Mesendoderm (in vitro differentiated cells): Measurements from ENCODE around the gene DLG2.

Source experiments
- DNase-seq: peaks from one replicate; pipeline ENCODE4 v3.0.0; 2013
- H2AK5ac ChIP-seq: 2 replicates; pipeline ENCODE4 v1.6.1; 2013; ENCODE audit warnings: low read length, inconsistent platforms
- H2BK120ac ChIP-seq: 2 replicates; pipeline ENCODE4 v1.6.1; 2013; ENCODE audit warnings: low read depth, mild to moderate bottlenecking, low read length, moderate library complexity, mixed read lengths
- H2BK15ac ChIP-seq: replicated peaks from 2 replicates; pipeline ENCODE4 v1.6.1; 2013; ENCODE audit warnings: low read depth, mild to moderate bottlenecking, moderate library complexity
- H2BK5ac ChIP-seq: 2 replicates; pipeline ENCODE4 v1.6.1; 2013; ENCODE audit warnings: low read length, inconsistent platforms
- H3K18ac ChIP-seq: 2 replicates; pipeline ENCODE4 v1.6.1; 2013; ENCODE audit warnings: mild to moderate bottlenecking, low read length, mixed read lengths
- H3K23ac ChIP-seq: one replicate; pipeline ENCODE4 v1.6.1; 2013; ENCODE audit warnings: low read length
- H3K27ac ChIP-seq: 2 replicates; pipeline ENCODE4 v1.5.1; 2013; ENCODE audit warnings: low read depth, mild to moderate bottlenecking, inconsistent platforms, low read length, moderate library complexity
- H3K27me3 ChIP-seq: 2 replicates; pipeline ENCODE4 v1.6.1; 2013; ENCODE audit warnings: low read length, control low read depth, mild to moderate bottlenecking, inconsistent platforms; ENCODE audit not compliant: insufficient read depth, poor library complexity
- H3K36me3 ChIP-seq: 2 replicates; pipeline ENCODE4 v1.6.1; 2013; ENCODE audit warnings: low read length, inconsistent platforms; ENCODE audit not compliant: control insufficient read depth, insufficient read depth
- H3K4ac ChIP-seq: one replicate; pipeline ENCODE4 v1.6.1; 2013; ENCODE audit warnings: low read depth, mild to moderate bottlenecking, low read length, moderate library complexity
- H3K4me1 ChIP-seq: 2 replicates; pipeline ENCODE4 v1.6.1; 2013; ENCODE audit warnings: low read depth, low read length, inconsistent platforms; ENCODE audit not compliant: control insufficient read depth
- H3K4me2 ChIP-seq: 2 replicates; pipeline ENCODE4 v1.6.1; 2013; ENCODE audit warnings: low read length
- H3K4me3 ChIP-seq: 2 replicates; pipeline ENCODE4 v1.5.1; 2013; ENCODE audit warnings: mild to moderate bottlenecking, low read length
- H3K56ac ChIP-seq: one replicate; pipeline ENCODE4 v1.6.1; 2013; ENCODE audit warnings: low read length
- H3K79me1 ChIP-seq: 2 replicates; pipeline ENCODE4 v1.6.1; 2013; ENCODE audit warnings: low read length, inconsistent platforms
- H3K79me2 ChIP-seq: 2 replicates; pipeline ENCODE4 v1.6.1; 2013; ENCODE audit warnings: mild to moderate bottlenecking, low read length; ENCODE audit not compliant: control insufficient read depth, insufficient read depth
- H3K9ac ChIP-seq: 2 replicates; pipeline ENCODE4 v1.6.1; 2013; ENCODE audit warnings: low read length, inconsistent platforms
- H4K5ac ChIP-seq: one replicate; pipeline ENCODE4 v1.6.1; 2013; ENCODE audit warnings: low read length
- H4K8ac ChIP-seq: one replicate; pipeline ENCODE4 v1.6.1; 2013; ENCODE audit warnings: low read depth, mild to moderate bottlenecking, control low read depth, low read length, moderate library complexity
- WGBS: extraction: QIAGEN DNeasy Blood & Tissue Kit; methylation state at CpG from one replicate; pipeline ENCODE4 v1.1.7; 2013; ENCODE audit warnings: low lambda C conversion rate, missing lambda C conversion rate; ENCODE audit not compliant: insufficient coverage; ENCODE audit errors: extremely low coverage; 5-methylcytosine and 5-hydroxymethylcytosine counted together

Gene DLG2

GRCh38 chr11:83571302-83571701 lies 2055.8 kb downstream of the DLG2 start:
- no peak overlapping the region for H2BK5ac ChIP-seq
- no peak overlapping the region for H3K4ac ChIP-seq
- no peak overlapping the region for H3K9ac ChIP-seq
- H3K4me2 ChIP-seq = no peak overlapping the region
- H3K23ac ChIP-seq = no peak overlapping the region
- no peak overlapping the region for H2BK15ac ChIP-seq
- no peaks in the 10 kb centered on the region for H3K79me2 ChIP-seq
- H3K36me3 ChIP-seq = no peaks in the 10 kb centered on the region
- H3K79me1 ChIP-seq = no peaks in the 10 kb centered on the region
- no peak overlapping the region for H4K5ac ChIP-seq
- no peaks in the 10 kb centered on the region for H3K27me3 ChIP-seq
- H3K4me1 ChIP-seq = peaks cover 2% of the 10 kb centered on the region
- H3K56ac ChIP-seq = no peak overlapping the region
- no peak for DNase-seq
- no peak overlapping the region for H2AK5ac ChIP-seq
- H3K18ac ChIP-seq = no peak overlapping the region
- no peak overlapping the region for H3K27ac ChIP-seq
- H4K8ac ChIP-seq = no peak overlapping the region
- no peak overlapping the region for H3K4me3 ChIP-seq
- no peak overlapping the region for H2BK120ac ChIP-seq
- WGBS = no CpG with 5 or more reads among the region's 7 CpGs

DNA sequence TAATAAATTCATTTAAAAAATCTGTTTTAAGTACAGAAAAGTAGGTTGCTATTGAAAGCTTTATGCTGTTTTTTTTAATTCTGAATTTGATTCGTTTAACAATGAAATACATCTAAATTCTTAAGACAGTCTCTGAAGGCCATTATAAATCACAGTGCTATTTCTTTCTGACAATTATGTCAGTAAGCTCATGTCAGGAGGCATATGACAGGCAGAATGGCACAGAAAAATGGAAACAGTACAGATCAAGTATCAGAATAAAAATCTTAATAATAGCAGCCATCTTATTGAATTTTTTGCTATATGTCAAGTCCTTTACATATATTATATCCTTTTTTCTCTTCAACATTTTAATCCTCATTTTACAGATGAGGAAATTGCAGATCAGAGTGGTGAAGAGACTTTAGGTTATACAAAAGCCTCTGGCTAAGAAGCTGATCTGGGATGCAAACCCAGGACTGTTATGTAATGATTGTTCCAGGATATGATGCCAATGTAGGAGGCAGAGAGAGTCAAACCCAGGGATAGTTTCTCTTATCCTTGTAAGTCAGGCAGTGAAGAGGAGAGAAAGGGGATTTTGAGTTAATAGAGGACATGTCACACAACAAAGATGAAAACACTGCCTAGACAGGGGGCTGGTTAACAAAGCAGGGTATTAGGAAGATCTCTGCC lies 2057.9 kb downstream of the DLG2 start:
- no peaks in the 10 kb centered on the region for H3K79me2 ChIP-seq
- H3K27ac ChIP-seq = no peak overlapping the region
- H2BK5ac ChIP-seq = no peak overlapping the region
- no peaks in the 10 kb centered on the region for H3K36me3 ChIP-seq
- H3K4me3 ChIP-seq = no peak overlapping the region
- no peaks in the 10 kb centered on the region for H3K79me1 ChIP-seq
- no peak overlapping the region for H2BK120ac ChIP-seq
- H3K23ac ChIP-seq = no peak overlapping the region
- H3K56ac ChIP-seq = no peak overlapping the region
- no peak overlapping the region for H3K18ac ChIP-seq
- no CpG with 5 or more reads among the region's 1 CpG for WGBS
- no peaks in the 10 kb centered on the region for H3K27me3 ChIP-seq
- H2BK15ac ChIP-seq = peak overlapping the region; percentile 0
- no peak overlapping the region for H3K4me2 ChIP-seq
- H4K8ac ChIP-seq = no peak overlapping the region
- H3K4ac ChIP-seq = no peak overlapping the region
- DNase-seq = no peak
- no peak overlapping the region for H2AK5ac ChIP-seq
- no peak overlapping the region for H4K5ac ChIP-seq
- H3K9ac ChIP-seq = no peak overlapping the region
- peaks cover 2% of the 10 kb centered on the region for H3K4me1 ChIP-seq

- H4K5ac ChIP-seq = no peak overlapping the region
- no peaks in the 10 kb centered on the region for H3K79me2 ChIP-seq
- H3K4me2 ChIP-seq = no peak overlapping the region
- H3K9ac ChIP-seq = no peak overlapping the region
- no peak overlapping the region for H2BK5ac ChIP-seq
- H2BK120ac ChIP-seq = no peak overlapping the region
- H3K18ac ChIP-seq = no peak overlapping the region
- no peak overlapping the region for H3K4ac ChIP-seq
- H3K36me3 ChIP-seq = no peaks in the 10 kb centered on the region
- DNase-seq = no peak
- peak overlapping the region; percentile 47 for H2BK15ac ChIP-seq
- no peak overlapping the region for H3K56ac ChIP-seq
- H3K23ac ChIP-seq = no peak overlapping the region
- WGBS = no CpG with 5 or more reads among the region's 2 CpGs
- H3K79me1 ChIP-seq = no peaks in the 10 kb centered on the region
- H2AK5ac ChIP-seq = no peak overlapping the region
- no peak overlapping the region for H3K4me3 ChIP-seq
- peaks cover 2% of the 10 kb centered on the region for H3K4me1 ChIP-seq
- no peaks in the 10 kb centered on the region for H3K27me3 ChIP-seq
- no peak overlapping the region for H4K8ac ChIP-seq
- H3K27ac ChIP-seq = no peak overlapping the region
Observed at GRCh38 chr11:83568516-83568915, 2058.6 kb downstream of the DLG2 start.

DNA sequence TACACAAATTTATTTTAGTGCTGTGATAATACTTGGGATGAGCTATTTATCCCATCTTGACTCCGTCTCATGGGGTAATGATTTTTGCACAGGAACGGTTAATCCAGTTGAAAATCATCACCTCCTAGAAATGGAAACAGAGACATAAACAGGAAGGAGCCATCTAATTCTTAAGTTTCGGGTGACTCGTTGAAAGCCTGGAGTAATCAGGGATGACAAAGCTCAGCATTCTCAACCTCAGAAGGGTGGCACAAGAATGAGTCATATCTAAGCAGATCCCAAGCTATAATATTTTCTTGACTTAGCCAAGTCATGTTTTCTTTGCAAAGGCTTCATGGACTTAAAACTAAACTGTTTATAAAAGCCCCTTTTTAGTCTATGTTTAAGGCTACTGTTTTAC lies 2060.2 kb downstream of the DLG2 start:
- Histone ChIP-seq H3K4me1 (peaks cover 2% of the 10 kb centered on the region), H4K8ac (no peak overlapping the region), H3K27me3 (no peaks in the 10 kb centered on the region), H3K79me2 (no peaks in the 10 kb centered on the region), H3K4ac (no peak overlapping the region), H4K5ac (no peak overlapping the region), H2BK5ac (no peak overlapping the region), H3K27ac (no peak overlapping the region), H3K36me3 (no peaks in the 10 kb centered on the region), H3K79me1 (no peaks in the 10 kb centered on the region), H2AK5ac (no peak overlapping the region), H3K4me3 (no peak overlapping the region), H2BK15ac (no peak overlapping the region), H3K23ac (no peak overlapping the region), H3K18ac (no peak overlapping the region), H3K56ac (no peak overlapping the region), H3K4me2 (no peak overlapping the region), H2BK120ac (no peak overlapping the region), H3K9ac (no peak overlapping the region)
- WGBS = no CpG with 5 or more reads among the region's 4 CpGs
- DNase-seq = peak; percentile 69

- Histone ChIP-seq H3K27me3 (no peaks in the 10 kb centered on the region), H3K4me3 (no peak overlapping the region), H3K36me3 (no peaks in the 10 kb centered on the region), H3K27ac (no peak overlapping the region), H3K56ac (no peak overlapping the region), H4K8ac (no peak overlapping the region), H3K79me1 (no peaks in the 10 kb centered on the region), H3K4me2 (no peak overlapping the region), H2BK15ac (no peak overlapping the region), H4K5ac (no peak overlapping the region), H2BK120ac (no peak overlapping the region), H3K4ac (no peak overlapping the region), H3K23ac (no peak overlapping the region), H2AK5ac (no peak overlapping the region), H3K4me1 (peaks cover 2% of the 10 kb centered on the region), H3K18ac (no peak overlapping the region), H2BK5ac (no peak overlapping the region), H3K9ac (no peak overlapping the region), H3K79me2 (no peaks in the 10 kb centered on the region)
- no CpG with 5 or more reads among the region's 1 CpG for WGBS
- no peak for DNase-seq
Observed at GRCh38 chr11:83564870-83565269, 2062.3 kb downstream of the DLG2 start.

GRCh38 chr11:83558281-83558680 lies 2068.9 kb downstream of the DLG2 start:
- no peak overlapping the region for H3K9ac ChIP-seq
- no peak overlapping the region for H2BK120ac ChIP-seq
- no peaks in the 10 kb centered on the region for H3K36me3 ChIP-seq
- H3K79me1 ChIP-seq = no peaks in the 10 kb centered on the region
- H3K56ac ChIP-seq = no peak overlapping the region
- H4K8ac ChIP-seq = no peak overlapping the region
- no peak for DNase-seq
- no peak overlapping the region for H3K4me2 ChIP-seq
- H3K27ac ChIP-seq = no peak overlapping the region
- H2AK5ac ChIP-seq = no peak overlapping the region
- no peak overlapping the region for H3K18ac ChIP-seq
- H4K5ac ChIP-seq = no peak overlapping the region
- H3K79me2 ChIP-seq = no peaks in the 10 kb centered on the region
- no CpG with 5 or more reads among the region's 2 CpGs for WGBS
- H3K23ac ChIP-seq = no peak overlapping the region
- no peaks in the 10 kb centered on the region for H3K27me3 ChIP-seq
- H3K4ac ChIP-seq = no peak overlapping the region
- H2BK15ac ChIP-seq = peak overlapping the region; percentile 57
- H2BK5ac ChIP-seq = no peak overlapping the region
- no peaks in the 10 kb centered on the region for H3K4me1 ChIP-seq
- no peak overlapping the region for H3K4me3 ChIP-seq
